NK-92 treated with Interleukin-12 subunit alpha and Interleukin-12 subunit beta, amount 100 ng/mL, for 24 hours (cell line): Measurements from ENCODE around the gene SYNPR.

Experiments used
- DNase-seq: peaks from one replicate; lab custom pipeline; 2025; lab: John Stamatoyannopoulos, UW

Gene SYNPR

GRCh38 chr3:63557912-63558311 lies 279.8 kb downstream of the SYNPR start:
- no peak for DNase-seq

GRCh38 chr3:63559884-63560283 lies 281.8 kb downstream of the SYNPR start:
- DNase-seq: no peak

GRCh38 chr3:63561879-63562278 lies 283.8 kb downstream of the SYNPR start:
- DNase-seq: no peak

- DNase-seq: no peak
Observed at GRCh38 chr3:63562323-63562722, 284.2 kb downstream of the SYNPR start.

GRCh38 chr3:63563572-63563971 lies 285.5 kb downstream of the SYNPR start:
- no peak for DNase-seq

- DNase-seq: no peak
Observed at GRCh38 chr3:63565220-63565619, 287.1 kb downstream of the SYNPR start.

GRCh38 chr3:63571682-63572081 lies 293.6 kb downstream of the SYNPR start:
- DNase-seq: no peak

- DNase-seq: no peak
Observed at GRCh38 chr3:63576846-63577245, 298.7 kb downstream of the SYNPR start.

- DNase-seq: no peak
Observed at GRCh38 chr3:63578858-63579257, 300.8 kb downstream of the SYNPR start.

GRCh38 chr3:63580151-63580550 lies 302.0 kb downstream of the SYNPR start:
- DNase-seq: no peak

GRCh38 chr3:63582943-63583500 lies 304.9 kb downstream of the SYNPR start:
- DNase-seq: no peak

GRCh38 chr3:63584681-63585080 lies 306.6 kb downstream of the SYNPR start:
- no peak for DNase-seq

GRCh38 chr3:63585927-63586326 lies 307.8 kb downstream of the SYNPR start:
- DNase-seq: no peak

- DNase-seq: no peak
Observed at GRCh38 chr3:63588895-63589294, 310.8 kb downstream of the SYNPR start.

- DNase-seq: no peak
Observed at GRCh38 chr3:63593779-63594178, 315.7 kb downstream of the SYNPR start.

GRCh38 chr3:63595221-63595620 lies 317.1 kb downstream of the SYNPR start:
- DNase-seq: no peak

GRCh38 chr3:63597019-63597418 lies 318.9 kb downstream of the SYNPR start:
- DNase-seq: no peak

GRCh38 chr3:63607716-63608115 lies 329.6 kb downstream of the SYNPR start:
- DNase-seq: no peak

GRCh38 chr3:63609408-63609807 lies 331.3 kb downstream of the SYNPR start:
- DNase-seq: no peak

- no peak for DNase-seq
Observed at GRCh38 chr3:63609834-63610233, 331.7 kb downstream of the SYNPR start.

- DNase-seq: no peak
Observed at GRCh38 chr3:63611382-63611781, 333.3 kb downstream of the SYNPR start.

- no peak for DNase-seq
Observed at GRCh38 chr3:63613561-63613960, 335.5 kb downstream of the SYNPR start.

GRCh38 chr3:63617391-63617790 lies 339.3 kb downstream of the SYNPR start:
- no peak for DNase-seq

- DNase-seq: no peak
Observed at GRCh38 chr3:63624941-63625560, 346.9 kb downstream of the SYNPR start.
